ENCODE results near the gene OOSP4A. TPM values are rescaled to one million over a fixed set of nuclear protein-coding genes. Genes with fewer than 3 reads are reported as not detected.

OOSP4A gene
- total RNA-seq, 1 donor from 2014 or later = not detected

Other genes with a start within 250 kb of the OOSP4A start
- gene STX3, start 208.7 kb upstream of the OOSP4A start, total RNA-seq = 53.3 and 53.4 TPM in 2 replicates
- gene MRPL16, start 153.3 kb upstream of the OOSP4A start, total RNA-seq = 17.4 and 23.3 TPM in 2 replicates
- gene CBLIF, start 118.5 kb upstream of the OOSP4A start, total RNA-seq = not detected in 2 replicates
- 4.2 and 27.4 TPM in 2 replicates for gene TCN1, start 97.5 kb upstream of the OOSP4A start, total RNA-seq
- gene OOSP3, start 85.3 kb upstream of the OOSP4A start, total RNA-seq = not detected in 2 replicates
- gene OOSP1, start 25.6 kb upstream of the OOSP4A start, total RNA-seq = not detected in 2 replicates
- not detected in 2 replicates for gene OOSP4B, start 53.1 kb downstream of the OOSP4A start, total RNA-seq
- gene OOSP2, start 76.4 kb downstream of the OOSP4A start, total RNA-seq = not detected in 2 replicates
- not detected in 2 replicates for gene MS4A3, start 92.6 kb downstream of the OOSP4A start, total RNA-seq
- gene MS4A2, start 124.6 kb downstream of the OOSP4A start, total RNA-seq = not detected in 2 replicates
- gene MS4A6A, start 219.1 kb downstream of the OOSP4A start, total RNA-seq = not detected in 2 replicates

Data from bronchial epithelial cell (primary cell).